HG03565 (cell line): ENCODE data around the gene DUS1L.
A peak's percentile ranks its signal among the peaks of the same experiment; 100 is the strongest.

Source experiments
- ATAC-seq: cut with Tn5 transposase; IDR thresholded peaks from one replicate; pipeline ENCODE4 v1.9.1; 2021; ENCODE audit warnings: mild to moderate bottlenecking, moderate library complexity; ENCODE audit not compliant: unreplicated experiment

Gene DUS1L

GRCh38 chr17:82101301-82101715 lies 35.7 kb upstream of the DUS1L start:
- ATAC-seq: no peak

GRCh38 chr17:82100502-82101298 lies 35.1 kb upstream of the DUS1L start:
- ATAC-seq: no peak

DNA sequence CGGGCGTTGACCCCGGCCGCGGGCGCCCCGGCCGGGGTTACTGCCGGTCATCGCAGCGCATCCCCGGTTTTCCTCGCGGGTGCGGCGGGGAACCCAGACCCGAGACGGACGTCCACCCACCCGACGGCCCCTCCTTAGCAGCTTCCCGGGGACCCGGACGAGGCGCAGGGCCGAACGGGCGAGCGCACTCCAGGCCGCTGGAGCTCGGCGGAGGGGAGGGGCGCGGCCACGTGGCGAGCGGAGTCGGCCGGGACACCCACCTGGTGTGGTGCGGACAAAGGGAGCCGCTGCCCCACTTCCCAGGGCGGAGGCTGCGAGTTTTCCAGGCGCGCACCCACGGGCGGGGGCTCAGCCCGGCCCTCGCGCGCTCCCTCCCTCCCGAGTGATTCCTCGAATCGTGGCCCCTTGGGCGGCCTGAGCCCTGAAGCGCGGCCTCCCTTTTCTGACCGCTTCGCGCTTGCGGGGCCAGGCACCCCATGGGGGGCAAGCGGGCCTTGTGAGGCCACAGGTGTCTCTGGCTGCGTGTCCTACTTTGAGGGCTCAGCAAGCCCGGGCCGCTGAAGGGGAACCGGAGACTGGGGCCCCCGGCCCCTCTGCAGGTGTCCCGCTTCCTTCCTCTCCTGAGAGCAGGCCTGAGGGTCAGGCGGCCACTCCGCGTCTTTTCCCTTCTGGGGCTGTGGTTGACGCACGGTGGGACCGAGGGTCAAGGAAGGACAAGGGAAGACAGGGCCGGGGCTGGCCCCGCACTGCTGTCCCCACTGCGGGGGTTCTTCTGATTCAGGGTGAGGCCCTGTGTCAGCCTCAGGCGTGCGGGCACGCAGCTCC lies 33.5 kb upstream of the DUS1L start:
- peak; percentile 0 for ATAC-seq

GRCh38 chr17:82098169-82098938 lies 32.8 kb upstream of the DUS1L start, which contains the start of gene FASN:
Gene FASN (minus strand): TSS chr17:82098236. CDS start chr17:82096445, 1,791 bp downstream.
- peak; percentile 64 for ATAC-seq

- ATAC-seq: peak; percentile 15
Observed at GRCh38 chr17:82097919-82098168, 32.2 kb upstream of the DUS1L start.

- ATAC-seq: no peak
Observed at GRCh38 chr17:82097184-82097918, 31.7 kb upstream of the DUS1L start.

- ATAC-seq: no peak
Observed at GRCh38 chr17:82096709-82097183, 31.1 kb upstream of the DUS1L start.

DNA sequence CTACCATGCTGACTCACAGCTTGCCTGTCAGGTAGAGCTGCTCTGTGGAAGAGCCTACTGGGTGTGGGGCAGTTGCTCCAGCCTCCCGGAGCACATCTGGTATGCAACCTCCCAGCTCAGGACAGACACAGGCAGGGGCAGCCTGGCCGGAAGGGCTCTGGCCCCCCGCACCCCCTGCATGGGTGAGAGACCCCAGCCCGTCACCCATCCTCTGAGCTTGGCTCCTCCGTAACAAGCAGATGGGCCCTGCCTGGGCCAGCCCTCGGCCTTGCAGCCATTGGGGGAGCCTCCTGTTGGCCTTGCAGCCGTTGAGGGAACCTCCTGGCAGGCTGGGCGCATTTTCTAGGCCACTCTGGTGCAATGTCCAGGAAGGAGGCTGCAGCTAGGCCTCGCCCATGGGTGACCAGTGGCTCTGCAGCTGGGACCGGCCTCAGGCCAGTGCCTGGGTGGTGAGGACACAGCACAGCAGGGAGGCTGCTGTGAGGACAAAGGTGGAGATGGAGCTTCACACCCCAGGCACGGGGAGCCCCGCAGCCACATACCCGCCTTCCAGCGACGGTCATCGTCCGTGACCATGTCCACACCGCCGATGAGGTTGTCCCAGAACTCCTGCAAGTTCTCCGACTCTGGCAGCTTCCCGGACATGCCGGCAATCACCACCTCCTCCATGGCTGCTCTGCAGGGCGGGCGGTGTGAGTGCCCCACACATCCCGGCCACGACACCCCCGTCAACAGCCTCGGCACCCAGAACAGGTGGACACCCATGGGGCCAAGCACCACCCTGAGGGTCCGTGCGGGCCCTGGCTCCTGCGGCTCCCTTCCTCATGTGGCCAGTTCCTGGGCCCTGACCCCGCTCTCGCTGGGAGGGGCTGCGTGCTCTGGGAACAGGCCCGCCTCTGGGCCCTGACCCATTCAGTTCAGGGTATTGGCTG lies 30.4 kb upstream of the DUS1L start:
- ATAC-seq: no peak

GRCh38 chr17:82094931-82095776 lies 29.6 kb upstream of the DUS1L start:
- no peak for ATAC-seq

DNA sequence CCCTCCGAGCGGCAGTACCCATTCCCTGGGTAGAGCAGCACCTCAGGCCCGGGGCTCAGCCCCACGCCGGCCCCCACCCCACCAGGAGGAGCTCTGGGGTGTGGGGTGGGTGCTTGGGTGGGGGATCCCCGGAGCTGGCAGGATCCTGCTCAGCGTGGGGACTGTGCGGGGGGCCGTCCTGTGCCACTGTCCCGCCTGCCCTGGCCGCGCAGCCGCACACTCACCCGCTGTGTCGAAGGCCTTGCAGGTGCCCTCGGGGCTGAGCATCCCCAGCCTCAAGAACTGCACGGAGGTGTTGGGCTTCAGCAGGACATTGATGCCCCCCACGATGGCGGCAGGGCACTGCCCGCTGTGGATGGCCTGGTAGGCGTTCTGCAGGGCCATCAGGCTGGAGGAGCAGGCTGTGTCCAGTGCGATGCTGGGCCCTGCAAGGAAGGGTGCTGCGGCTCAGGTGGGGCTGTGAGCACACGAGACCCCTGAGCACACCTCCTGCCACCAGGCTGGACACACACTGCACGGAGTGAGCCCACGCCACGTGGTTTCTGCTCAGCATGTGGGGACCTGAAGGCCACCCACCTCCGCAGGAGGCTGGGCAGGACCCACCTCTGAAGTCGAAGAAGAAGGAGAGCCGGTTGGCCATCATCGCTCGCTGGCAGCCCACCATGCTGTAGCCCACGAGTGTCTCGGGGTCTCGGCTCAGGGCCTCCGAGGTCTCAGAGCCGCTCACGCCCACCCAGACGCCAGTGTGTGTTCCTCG lies 27.6 kb upstream of the DUS1L start:
- no peak for ATAC-seq

DNA sequence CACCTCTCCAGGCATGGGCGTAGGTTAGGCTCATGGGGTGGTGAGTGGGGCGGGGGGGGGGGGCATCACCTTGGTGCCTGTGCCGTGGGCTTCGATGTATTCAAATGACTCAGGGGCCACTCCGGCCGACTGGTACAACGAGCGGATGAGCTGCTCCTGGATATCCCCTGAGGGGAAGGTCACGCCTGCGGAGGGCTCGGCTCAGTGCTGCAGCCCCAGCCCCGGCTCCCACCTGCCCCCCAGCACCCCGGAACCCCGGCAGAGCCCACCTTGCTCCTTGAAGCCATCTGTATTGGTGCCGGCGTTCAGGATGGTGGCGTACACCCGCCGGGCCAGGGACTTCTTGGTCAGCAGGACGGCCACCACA lies 27.0 kb upstream of the DUS1L start:
- no peak for ATAC-seq

GRCh38 chr17:82092094-82092586 lies 26.5 kb upstream of the DUS1L start:
- no peak for ATAC-seq

DNA sequence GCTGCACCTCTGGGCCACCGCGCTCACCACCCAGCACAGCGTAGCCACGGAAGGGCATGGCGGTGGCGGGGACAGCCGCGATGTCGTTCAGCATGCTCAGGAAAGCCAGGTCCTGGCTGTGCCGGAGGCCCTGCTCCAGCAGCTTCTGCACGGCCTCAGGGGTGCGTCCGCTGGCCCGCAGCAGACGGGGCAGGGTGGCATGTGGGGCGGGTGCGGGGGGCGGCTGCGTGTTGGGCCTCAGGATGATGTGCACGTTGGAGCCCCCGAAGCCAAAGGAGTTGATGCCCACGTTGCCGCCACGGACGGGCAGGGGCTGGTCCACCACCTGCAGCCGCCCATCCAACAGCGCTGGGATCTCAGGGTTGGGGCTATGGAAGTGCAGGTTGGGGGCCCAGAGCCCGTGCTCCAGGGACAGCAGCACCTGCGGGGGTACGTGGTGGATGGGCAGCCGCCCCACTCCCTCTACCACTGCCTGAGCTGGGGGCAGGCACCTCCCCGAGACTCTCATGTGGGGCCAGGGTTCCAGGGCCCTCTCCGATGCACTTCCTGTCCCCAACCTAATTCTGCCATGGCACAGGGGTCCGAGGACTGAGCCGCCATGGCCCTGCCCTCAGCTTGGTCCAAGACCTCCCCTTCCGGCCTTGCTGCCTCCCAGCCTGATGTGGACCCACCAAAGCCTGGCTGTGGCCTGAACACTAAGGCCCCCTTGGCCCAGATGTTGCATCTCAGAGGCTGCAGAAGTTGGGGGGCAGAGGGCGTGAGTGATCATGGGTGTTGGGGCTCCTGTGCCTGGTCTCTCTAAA lies 25.9 kb upstream of the DUS1L start:
- no peak for ATAC-seq

DNA sequence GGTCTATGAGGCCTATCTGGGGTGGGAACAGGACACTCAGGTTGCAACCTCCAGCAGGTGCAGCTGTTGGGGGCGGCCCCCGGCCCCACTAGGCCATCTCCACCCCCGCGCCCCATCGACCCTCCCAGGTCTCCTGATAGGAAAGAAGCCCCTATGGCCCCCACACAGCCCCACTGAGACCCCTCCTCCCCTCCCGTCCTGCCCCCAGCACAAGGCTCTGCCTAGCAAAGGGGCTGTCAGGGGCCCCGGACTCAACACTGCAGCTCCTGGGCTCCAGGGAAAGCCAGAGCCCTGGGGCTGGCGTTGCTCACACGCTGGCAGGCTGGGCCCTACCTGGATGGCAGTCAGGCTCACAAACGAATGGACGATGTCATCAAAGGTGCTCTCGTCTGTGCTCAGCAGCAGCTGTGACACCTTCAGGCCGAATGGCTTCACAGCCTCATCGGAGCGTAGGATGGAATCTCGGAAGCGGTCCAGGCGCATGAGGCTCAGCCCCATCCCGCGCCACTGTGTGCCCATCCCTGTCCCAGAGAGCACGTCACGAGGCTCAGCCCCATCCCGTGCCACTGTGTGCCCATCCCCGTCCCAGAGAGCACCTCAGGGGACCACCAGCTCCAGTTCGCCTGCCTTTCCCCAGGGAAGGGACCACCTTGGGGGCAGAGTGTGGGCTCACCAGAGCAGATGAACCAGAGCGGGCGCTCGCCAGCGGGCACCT lies 25.1 kb upstream of the DUS1L start:
- ATAC-seq: no peak

DNA sequence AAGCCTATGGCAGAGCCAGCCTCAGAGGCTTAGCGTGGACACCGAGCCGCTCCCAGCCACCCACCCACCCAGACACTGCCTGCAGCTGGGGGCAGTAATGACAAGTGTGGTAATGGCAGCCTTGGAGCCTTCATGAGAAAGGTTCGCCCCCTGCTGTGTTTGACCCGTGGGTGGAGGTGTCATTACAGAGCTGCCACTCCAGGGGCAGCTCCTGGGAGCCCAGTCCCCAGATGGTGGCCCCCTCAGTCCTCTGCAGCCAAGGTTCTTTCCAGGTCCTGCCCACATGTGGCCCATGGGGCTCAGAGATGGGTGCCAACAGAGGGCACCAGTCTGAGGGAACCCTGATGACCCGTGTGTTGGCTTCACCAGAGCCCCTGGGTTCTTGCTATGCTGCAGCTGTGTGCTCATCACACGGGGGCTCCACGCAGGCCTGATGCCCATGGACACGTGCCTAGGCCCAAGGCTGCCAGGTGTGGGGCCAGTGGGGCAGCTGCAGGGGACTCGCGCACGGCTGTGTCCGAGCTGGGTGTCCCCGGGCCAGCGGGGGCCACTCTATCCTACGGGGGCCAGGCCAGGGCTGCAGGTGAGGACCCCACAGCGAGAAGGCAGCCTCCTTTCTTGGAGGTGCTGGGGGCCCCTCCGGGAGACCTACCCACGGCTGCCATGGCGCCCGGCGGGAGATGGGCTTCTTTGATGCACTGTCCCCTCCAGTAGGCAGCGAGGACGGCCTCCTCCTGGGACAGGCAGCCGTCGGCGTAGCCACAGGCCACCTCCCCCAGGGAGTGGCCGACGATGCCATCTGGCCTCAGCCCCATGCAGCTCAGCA lies 24.3 kb upstream of the DUS1L start:
- no peak for ATAC-seq
